Stimulated activated CD8-positive, alpha-beta memory T cell treated with anti-CD3 and anti-CD28 coated beads, Interleukin-12 subunit alpha, Interleukin-12 subunit beta, amount 100 ng/mL, for 1 hour (primary cell): ENCODE data around the gene DLG1.

Experiments used
- DNase-seq: peaks from one replicate; pipeline ENCODE4 v3.0.0-alpha.2; 2020; ENCODE audit warnings: low read depth

The DLG1 gene

GRCh38 chr3:196995646-196996355 is 302.6 kb downstream of the DLG1 start:
- no peak for DNase-seq

- no peak for DNase-seq
Measured at GRCh38 chr3:196995027-196995426, 303.4 kb downstream of the DLG1 start.

- DNase-seq: no peak
Measured at GRCh38 chr3:196994056-196994455, 304.4 kb downstream of the DLG1 start.
